GM23248 (cell line): ENCODE results near the gene LMO2.

Experiments used
- EZH2 ChIP-seq: fragments of 200-600 bp; sonication (generic); IDR thresholded peaks from 2 replicates; pipeline ENCODE4 v1.6.1; 2018; ENCODE audit warnings: antibody characterized with exemption, mild to moderate bottlenecking; ENCODE audit not compliant: insufficient read depth, poor library complexity, severe bottlenecking
- EZH2phosphoT487 ChIP-seq: fragments of 200-600 bp; sonication (generic); IDR thresholded peaks from 2 replicates; pipeline ENCODE4 v1.6.1; 2018; ENCODE audit warnings: antibody characterized with exemption, moderate library complexity, mild to moderate bottlenecking, low read depth; ENCODE audit not compliant: insufficient read depth

- TF ChIP-seq EZH2 (no peak), EZH2phosphoT487 (no peak)
These were observed 6.0 kb upstream of the LMO2 start for GRCh38 chr11:33897761-33898375.
